GM12878 (cell line): ENCODE results near the gene ZBTB18. TPM values are rescaled to one million over a fixed set of nuclear protein-coding genes. Genes with fewer than 3 reads are reported as not detected.

ENCODE experiments used
- ATAC-seq: fragments of 200-7000 bp; cut with Tn5 transposase; 3 replicates; pipeline ENCODE4 v1.9.1; 2020; ENCODE audit warnings: mild to moderate bottlenecking, moderate library complexity
- BruUV-seq: library from RNA; stranded (reverse); fragments of 400-500 nt; replicated peaks from 2 replicates; lab custom pipeline; 2021; lab: Mats Ljungman, UMichigan
- CTCF ChIA-PET: fragments of 300-600 bp; sonication (Branson Sonifier 250); formaldehyde crosslinking; extraction: SDS; loops from one replicate; lab custom pipeline; 2021; ENCODE audit warnings: inconsistent platforms; lab: Yijun Ruan, JAX
- POLR2A ChIA-PET: fragments of 350-600 bp; formaldehyde crosslinking; extraction: SDS; loops from one replicate; lab custom pipeline; 2021; ENCODE audit warnings: inconsistent platforms; lab: Charles Lee
- RAD21 ChIA-PET: fragments of 300-600 bp; sonication (Branson Sonifier 250); formaldehyde crosslinking; loops from one replicate; lab custom pipeline; 2023; ENCODE audit warnings: antibody characterized with exemption; ENCODE audit not compliant: unreplicated experiment; lab: Charles Lee
- SMC1A ChIA-PET: fragments of 300-600 bp; sonication (Branson Sonifier 250); formaldehyde crosslinking; loops from one replicate; lab custom pipeline; 2023; ENCODE audit not compliant: unreplicated experiment, uncharacterized antibody; lab: Charles Lee
- DNase-seq: peaks from one replicate; pipeline ENCODE4 v3.0.0-alpha.2; 2011; ENCODE audit warnings: low read depth, low spot score
- FAIRE-seq: peaks from 3 replicates; lab custom pipeline; 2011; peaks lifted over from hg19 to GRCh38; lab: Jason Lieb, UNC
- H2AFZ ChIP-seq: 2 replicates; pipeline ENCODE4 v1.6.0; 2011; ENCODE audit warnings: low read depth, low read length, control low read depth; ENCODE audit not compliant: control insufficient read depth
- H3K27ac ChIP-seq: 2 replicates; pipeline ENCODE4 v1.5.1; 2011; ENCODE audit warnings: control low read depth; ENCODE audit not compliant: control insufficient read depth, insufficient read depth
- H3K27me3 ChIP-seq, 2 experiments: replicated peaks in 1 of 2; 2 replicates each; pipeline versions ENCODE4 v1.6.0 to v1.6.1; 2011; ENCODE audit warnings: low read length in 1 of 2; ENCODE audit not compliant: control insufficient read depth in 2 of 2, insufficient read depth in 2 of 2
- H3K36me3 ChIP-seq, 2 experiments: 2 replicates each; pipeline ENCODE4 v1.5.1; 2011; ENCODE audit warnings: low read length in 1 of 2; ENCODE audit not compliant: control insufficient read depth in 2 of 2, insufficient read depth in 2 of 2
- H3K4me1 ChIP-seq: 2 replicates; pipeline ENCODE4 v1.6.1; 2011; ENCODE audit warnings: mild to moderate bottlenecking, low read length, moderate library complexity, mixed read lengths; ENCODE audit not compliant: control insufficient read depth, insufficient read depth
- H3K4me2 ChIP-seq: 2 replicates; pipeline ENCODE4 v1.6.0; 2011; ENCODE audit warnings: control low read depth; ENCODE audit not compliant: control insufficient read depth, insufficient read depth
- H3K4me3 ChIP-seq: fragments of 200-600 bp; sonication (generic); 2 replicates; pipeline ENCODE4 v1.5.1; 2016
- H3K79me2 ChIP-seq: 2 replicates; pipeline ENCODE4 v1.6.0; 2011; ENCODE audit warnings: low read length; ENCODE audit not compliant: control insufficient read depth, insufficient read depth
- H3K9ac ChIP-seq: 2 replicates; pipeline ENCODE4 v1.8.0; 2011; ENCODE audit warnings: low read length, control low read depth, mixed read lengths; ENCODE audit not compliant: control insufficient read depth, insufficient read depth
- H3K9me3 ChIP-seq: replicated peaks from 3 replicates; pipeline ENCODE4 v1.5.1; 2011; ENCODE audit warnings: mild to moderate bottlenecking, low read length; ENCODE audit not compliant: control insufficient read depth, insufficient read depth
- H4K20me1 ChIP-seq: 2 replicates; pipeline ENCODE4 v1.6.0; 2011; ENCODE audit not compliant: control insufficient read depth, insufficient read depth
- E2F4 ChIP-seq: IDR thresholded peaks from 2 replicates; pipeline ENCODE4 v1.6.1; 2012; ENCODE audit warnings: low read depth, low read length, improper control_type of control experiment
- EED ChIP-seq: sonication (generic); IDR thresholded peaks from 2 replicates; pipeline ENCODE4 v1.6.1; 2016; ENCODE audit warnings: antibody characterized with exemption, low read depth
- ESRRA ChIP-seq: IDR thresholded peaks from 2 replicates; pipeline ENCODE4 v1.6.1; 2012; ENCODE audit warnings: mild to moderate bottlenecking, low read length, improper control_type of control experiment
- JUND ChIP-seq: IDR thresholded peaks from 2 replicates; pipeline ENCODE4 v1.6.1; 2012; ENCODE audit warnings: low read depth, mild to moderate bottlenecking, low read length, improper control_type of control experiment, moderate library complexity
- NFXL1 ChIP-seq: fragments of 450-650 bp; IDR thresholded peaks from 2 replicates; pipeline ENCODE4 v1.6.1; 2017; ENCODE audit warnings: antibody characterized with exemption, mild to moderate bottlenecking, borderline replicate concordance
- NFYB ChIP-seq: IDR thresholded peaks from 2 replicates; pipeline ENCODE4 v1.6.1; 2011; ENCODE audit warnings: low read depth, mild to moderate bottlenecking, low read length, improper control_type of control experiment, moderate library complexity; ENCODE audit not compliant: insufficient read depth
- NRF1 ChIP-seq: conservative IDR thresholded peaks from 2 replicates; pipeline ENCODE4 v1.6.1; 2011; ENCODE audit warnings: mild to moderate bottlenecking, low read depth, low read length, improper control_type of control experiment
- SUZ12 ChIP-seq: fragments of 200-600 bp; sonication (generic); IDR thresholded peaks from one replicate; pipeline ENCODE4 v1.6.1; 2018; ENCODE audit warnings: antibody characterized with exemption, mild to moderate bottlenecking; ENCODE audit not compliant: unreplicated experiment
- WGBS: methylation state at CpG from one replicate; pipeline ENCODE4 v1.1.6; 2016; ENCODE audit warnings: low lambda C conversion rate; ENCODE audit not compliant: insufficient replicate concordance, insufficient coverage; ENCODE audit errors: missing lambda C conversion rate; 5-methylcytosine and 5-hydroxymethylcytosine counted together
- in situ Hi-C: fragments of 300-500 bp; cut with MboI; formaldehyde crosslinking; loops from 9 replicates; pipeline ENCODE4 v1.14.3; 2018; ENCODE audit warnings: mixed read lengths
- intact Hi-C: fragments of 100-400 bp; cut with micrococcal nuclease; formaldehyde crosslinking; loops from one replicate; pipeline ENCODE4 v1.14.2; 2022; ENCODE audit not compliant: unreplicated experiment
- polyA plus RNA-seq, 11 experiments: library from polyadenylated mRNA; depleted of rRNA in 4 of 11; unstranded in 6 of 11; stranded (reverse) in 5 of 11; fragments of >200 nt; fragmentation: Nextera tagmentation in 4 of 11; fragmentation: Illumina TruSeq in 1 of 11; extraction: Ambion mirVana in 4 of 11; extraction: Trizol in 1 of 11; gene quantifications; 1 replicate in 1 of 11; 2 replicates in 10 of 11; pipeline versions ENCODE4 v1.2.1 to v1.2.3, GENCODE V29; 2011 to 2016; ENCODE audit warnings: inconsistent platforms in 2 of 11, missing spikeins in 2 of 11, low read depth in 1 of 11
- total RNA-seq, 4 experiments: library from RNA; depleted of rRNA in 3 of 4; stranded (reverse); fragments of >200 nt in 3 of 4; fragmentation: Illumina TruSeq in 1 of 4; extraction: Trizol in 1 of 4; gene quantifications; 2 replicates each; pipeline versions ENCODE4 v1.2.1 to v1.2.3, GENCODE V29; 2013 to 2021
- TF ChIP-seq, protein P1 (sequence below): fragments of 450-650 bp; IDR thresholded peaks from 2 replicates; pipeline ENCODE4 v1.6.1; 2018; ENCODE audit warnings: mild to moderate bottlenecking, low read depth, moderate library complexity; ENCODE audit not compliant: partially characterized antibody

The ZBTB18 gene
- total and polyA plus RNA-seq, 10 of the 15 experiments (the other 5 are each of a cell fraction or from before 2014, with no cell fraction given) = 0.27 to 8.6 (median 6.1) TPM

DNA sequence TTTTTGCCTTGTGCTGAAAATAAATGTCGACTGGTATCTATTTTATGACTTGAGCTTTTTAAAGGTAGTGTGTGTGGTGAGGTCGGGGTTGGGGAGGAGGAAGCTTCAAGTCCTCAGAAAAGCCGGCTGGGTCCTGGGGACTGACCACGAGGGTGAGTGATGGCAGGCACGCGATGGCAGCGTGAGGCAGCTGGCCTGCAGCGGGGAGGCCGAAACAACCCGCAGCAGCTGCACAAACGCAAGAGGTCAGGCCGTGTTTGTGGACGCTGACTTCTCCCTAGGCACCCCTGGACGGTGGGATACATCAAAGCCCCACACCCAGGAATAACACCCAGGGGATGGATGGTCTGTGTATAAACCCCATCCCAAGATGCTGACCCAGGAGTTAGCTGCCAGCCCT lies 51.4 kb downstream of the ZBTB18 start (continued):
- TF ChIP-seq NFYB = no peak

GRCh38 chr1:244104309-244105060 lies 53.4 kb downstream of the ZBTB18 start:
- H3K4me2 ChIP-seq = no peak overlapping the region
- H4K20me1 ChIP-seq = no peaks in the 10 kb centered on the region
- no peak for DNase-seq
- no peaks in the 10 kb centered on the region for H3K9me3 ChIP-seq
- ChIA-PET POLR2A (no interaction called here), CTCF (no interaction called here), RAD21 (no interaction called here), SMC1A (no interaction called here)
- H3K79me2 ChIP-seq = no peaks in the 10 kb centered on the region
- WGBS = 50% methylated on average over 10 of the region's 10 CpGs
- no peak for ATAC-seq
- FAIRE-seq = no peak
- in situ Hi-C loops (no loop called here), intact Hi-C loops (no loop called here)
- no peak overlapping the region for H3K4me3 ChIP-seq
- no peak for TF ChIP-seq E2F4
- TF ChIP-seq SUZ12 = no peak
- TF ChIP-seq ESRRA = no peak
- TF ChIP-seq, protein P1, sequence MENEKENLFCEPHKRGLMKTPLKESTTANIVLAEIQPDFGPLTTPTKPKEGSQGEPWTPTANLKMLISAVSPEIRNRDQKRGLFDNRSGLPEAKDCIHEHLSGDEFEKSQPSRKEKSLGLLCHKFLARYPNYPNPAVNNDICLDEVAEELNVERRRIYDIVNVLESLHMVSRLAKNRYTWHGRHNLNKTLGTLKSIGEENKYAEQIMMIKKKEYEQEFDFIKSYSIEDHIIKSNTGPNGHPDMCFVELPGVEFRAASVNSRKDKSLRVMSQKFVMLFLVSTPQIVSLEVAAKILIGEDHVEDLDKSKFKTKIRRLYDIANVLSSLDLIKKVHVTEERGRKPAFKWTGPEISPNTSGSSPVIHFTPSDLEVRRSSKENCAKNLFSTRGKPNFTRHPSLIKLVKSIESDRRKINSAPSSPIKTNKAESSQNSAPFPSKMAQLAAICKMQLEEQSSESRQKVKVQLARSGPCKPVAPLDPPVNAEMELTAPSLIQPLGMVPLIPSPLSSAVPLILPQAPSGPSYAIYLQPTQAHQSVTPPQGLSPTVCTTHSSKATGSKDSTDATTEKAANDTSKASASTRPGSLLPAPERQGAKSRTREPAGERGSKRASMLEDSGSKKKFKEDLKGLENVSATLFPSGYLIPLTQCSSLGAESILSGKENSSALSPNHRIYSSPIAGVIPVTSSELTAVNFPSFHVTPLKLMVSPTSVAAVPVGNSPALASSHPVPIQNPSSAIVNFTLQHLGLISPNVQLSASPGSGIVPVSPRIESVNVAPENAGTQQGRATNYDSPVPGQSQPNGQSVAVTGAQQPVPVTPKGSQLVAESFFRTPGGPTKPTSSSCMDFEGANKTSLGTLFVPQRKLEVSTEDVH = no peak
- TF ChIP-seq EED = no peak
- no peak for TF ChIP-seq NRF1
- no peak for TF ChIP-seq NFXL1
- TF ChIP-seq JUND = no peak
- H3K9ac ChIP-seq = no peak overlapping the region
- no peaks in the 10 kb centered on the region for H3K36me3 ChIP-seq
- H3K4me1 ChIP-seq = no peaks in the 10 kb centered on the region
- no peak overlapping the region for H2AFZ ChIP-seq
- H3K27me3 ChIP-seq = peaks cover 2 to 13% of the 10 kb centered on the region in 2 experiments; a peak in 3 of 4 replicates
- H3K27ac ChIP-seq = no peak overlapping the region
- no TSS peak for BruUV-seq
